ENCODE measurements around the gene ZIK1.

DNA sequence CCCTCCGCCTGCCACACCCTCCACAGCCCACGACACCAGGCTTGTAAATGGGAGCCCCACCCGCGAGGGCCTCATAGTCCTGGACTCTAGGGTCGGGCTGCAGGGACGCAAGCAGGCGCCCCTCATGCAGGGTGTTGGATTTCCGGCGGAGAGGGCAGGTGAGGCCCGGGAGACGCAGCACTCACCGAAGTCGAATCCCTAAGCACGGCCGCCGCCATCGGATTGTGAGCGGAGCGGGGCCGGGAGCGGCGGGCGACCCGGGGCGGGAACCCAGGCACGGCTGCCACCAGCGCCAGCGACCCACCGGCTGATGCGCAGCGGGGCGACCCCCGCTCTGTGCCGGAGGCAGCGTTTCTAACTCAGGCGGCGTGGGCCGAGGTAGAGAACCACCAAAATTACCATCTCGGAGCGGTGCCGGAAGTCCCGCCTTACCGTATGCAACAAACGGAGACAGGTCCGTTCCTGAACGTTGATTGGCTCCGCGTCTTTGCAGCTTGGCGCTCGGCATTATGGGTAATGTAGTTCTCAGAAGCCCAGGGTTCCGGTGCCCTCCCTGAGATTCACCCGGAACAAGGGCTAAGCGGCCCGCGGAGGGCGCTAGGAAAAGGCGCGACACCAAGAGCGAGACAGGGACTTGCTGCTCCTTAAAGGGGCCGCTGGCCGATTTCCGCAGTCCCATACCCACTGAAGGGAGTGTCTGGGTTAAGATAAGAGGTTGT is 5.3 kb upstream of the ZIK1 start, which contains the start of gene ZNF416:
- TF ChIP-seq EZH2 (IDR thresholded peaks at IDR 0.05; ENCODE audit: insufficient read depth, poor library complexity, severe bottlenecking), result no peak
- no peak for TF ChIP-seq EZH2phosphoT487 (IDR thresholded peaks at IDR 0.05; ENCODE audit: insufficient read depth, low read depth)

Measured in GM23248 (cell line).